G401 (cell line): Measurements from ENCODE around the gene DHX9. TPM values are rescaled to one million over a fixed set of nuclear protein-coding genes. Genes with fewer than 3 reads are reported as not detected.

ENCODE experiments used
- total RNA-seq: library from RNA; depleted of rRNA; stranded (reverse); fragments of >200 nt; shearing (Covaris generic); gene quantifications from 2 replicates; pipeline ENCODE4 v1.2.3, GENCODE V29; 2014; rRNA removed

The DHX9 gene
- total RNA-seq, 1 experiment from 2014 or later: 290 TPM

Other genes with a start within 250 kb of the DHX9 start
- gene RGS16, start 235.0 kb upstream of the DHX9 start, total RNA-seq: not detected in 2 replicates
- gene RGS8, start 154.8 kb upstream of the DHX9 start, total RNA-seq: not detected in 2 replicates
- not detected in 2 replicates for gene NPL, start 49.6 kb upstream of the DHX9 start, total RNA-seq
- not detected in 2 replicates for gene SHCBP1L, start 113.8 kb downstream of the DHX9 start, total RNA-seq
- gene LAMC1, start 184.1 kb downstream of the DHX9 start, total RNA-seq: 44.7 and 68.9 TPM in 2 replicates